Raji (cell line): Measurements from ENCODE around the gene RAB11B.

ENCODE experiments used
- POLR2A ChIP-seq: IDR thresholded peaks from 2 replicates; pipeline ENCODE4 v1.6.1; 2011; ENCODE audit warnings: low read depth, low read length, control low read depth; ENCODE audit not compliant: insufficient read depth

The RAB11B gene

DNA sequence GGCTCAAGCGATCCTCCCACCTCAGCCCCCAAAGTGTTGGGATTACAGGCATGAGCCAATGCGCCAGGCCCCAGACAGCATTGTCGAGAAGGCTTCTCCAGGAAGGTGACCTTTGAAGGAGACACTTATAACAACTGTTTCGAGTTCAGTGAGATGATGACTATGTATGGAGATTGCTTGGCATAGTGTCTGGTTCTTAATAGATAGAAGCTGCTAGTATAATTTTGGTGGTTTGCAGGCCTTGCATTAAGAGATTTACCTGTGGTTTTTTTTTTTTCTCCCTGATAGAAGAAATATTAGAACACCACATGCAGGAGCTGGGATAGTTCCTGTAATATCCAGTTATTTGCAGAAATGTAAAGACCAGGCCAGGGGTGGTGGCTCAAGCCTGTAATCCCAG lies 26.6 kb downstream of the RAB11B start:
- TF ChIP-seq POLR2A = no peak

- no peak for TF ChIP-seq POLR2A
Measured at GRCh38 chr19:8421484-8422461, 31.6 kb downstream of the RAB11B start.

- TF ChIP-seq POLR2A = no peak
Measured at GRCh38 chr19:8423817-8424223, 33.7 kb downstream of the RAB11B start.

GRCh38 chr19:8426283-8426682 lies 36.1 kb downstream of the RAB11B start:
- no peak for TF ChIP-seq POLR2A

DNA sequence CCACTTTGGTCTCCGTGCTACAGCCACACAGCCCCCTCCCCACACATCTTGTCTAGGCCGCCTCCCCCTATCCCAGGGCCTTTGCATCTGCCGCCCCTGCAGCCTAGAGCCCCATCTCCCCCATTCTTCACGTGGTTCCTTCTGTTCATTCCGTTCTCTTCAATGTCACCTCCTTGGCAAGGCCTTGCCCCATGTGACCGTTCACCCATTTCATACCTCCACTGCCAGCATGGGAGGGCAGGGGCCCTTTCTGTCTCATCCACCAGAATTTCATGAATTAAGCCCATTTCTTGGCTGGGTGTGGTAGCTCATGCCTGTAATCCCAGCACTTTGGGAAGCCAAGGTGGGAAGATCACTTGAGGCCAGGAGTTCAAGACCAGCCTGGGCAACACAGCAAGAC lies 38.9 kb downstream of the RAB11B start:
- no peak for TF ChIP-seq POLR2A

- no peak for TF ChIP-seq POLR2A
Measured at GRCh38 chr19:8429826-8430225, 39.7 kb downstream of the RAB11B start.

- no peak for TF ChIP-seq POLR2A
Measured at GRCh38 chr19:8430650-8431049, 40.5 kb downstream of the RAB11B start.

- no peak for TF ChIP-seq POLR2A
Measured at GRCh38 chr19:8438236-8438635, 48.1 kb downstream of the RAB11B start.

DNA sequence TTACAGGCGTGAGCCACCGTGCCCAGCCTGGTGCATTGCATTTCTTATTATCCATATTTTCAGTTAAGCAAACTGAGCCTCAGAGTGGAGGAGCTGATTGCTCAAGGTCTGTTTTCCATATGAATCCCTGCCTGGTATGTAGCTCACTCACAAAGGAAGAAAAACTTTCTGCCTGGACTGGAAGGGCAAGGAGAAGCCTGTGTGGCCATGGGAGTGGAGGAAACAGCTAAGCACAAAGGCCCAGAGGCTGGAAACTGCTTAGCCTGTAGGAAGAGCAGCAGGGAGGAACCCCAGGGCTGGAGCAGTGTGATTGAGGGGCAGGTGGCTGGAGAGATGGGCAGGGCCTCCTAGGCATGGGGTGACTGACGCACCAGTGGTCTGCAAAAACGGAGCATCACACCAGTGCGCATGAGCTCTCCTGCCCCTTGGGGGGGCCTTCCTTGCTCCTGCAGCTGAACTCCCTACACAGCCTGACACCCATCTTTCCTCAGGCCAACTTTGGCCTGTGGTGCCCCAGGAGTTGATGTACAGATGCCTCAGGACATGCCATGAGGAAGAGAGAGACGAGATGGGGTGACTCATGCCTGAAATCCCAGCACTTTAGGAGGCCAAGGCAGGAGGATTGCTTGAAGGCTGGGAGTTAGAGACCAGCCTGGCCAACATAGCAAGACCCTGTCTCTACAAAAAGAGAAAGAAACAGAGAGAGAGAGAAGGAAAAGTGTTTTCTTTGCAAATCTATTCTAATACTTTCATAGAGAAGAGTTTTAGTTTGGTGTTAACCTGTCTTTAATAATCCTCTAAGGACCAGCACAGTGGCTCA lies 51.8 kb downstream of the RAB11B start:
- no peak for TF ChIP-seq POLR2A

DNA sequence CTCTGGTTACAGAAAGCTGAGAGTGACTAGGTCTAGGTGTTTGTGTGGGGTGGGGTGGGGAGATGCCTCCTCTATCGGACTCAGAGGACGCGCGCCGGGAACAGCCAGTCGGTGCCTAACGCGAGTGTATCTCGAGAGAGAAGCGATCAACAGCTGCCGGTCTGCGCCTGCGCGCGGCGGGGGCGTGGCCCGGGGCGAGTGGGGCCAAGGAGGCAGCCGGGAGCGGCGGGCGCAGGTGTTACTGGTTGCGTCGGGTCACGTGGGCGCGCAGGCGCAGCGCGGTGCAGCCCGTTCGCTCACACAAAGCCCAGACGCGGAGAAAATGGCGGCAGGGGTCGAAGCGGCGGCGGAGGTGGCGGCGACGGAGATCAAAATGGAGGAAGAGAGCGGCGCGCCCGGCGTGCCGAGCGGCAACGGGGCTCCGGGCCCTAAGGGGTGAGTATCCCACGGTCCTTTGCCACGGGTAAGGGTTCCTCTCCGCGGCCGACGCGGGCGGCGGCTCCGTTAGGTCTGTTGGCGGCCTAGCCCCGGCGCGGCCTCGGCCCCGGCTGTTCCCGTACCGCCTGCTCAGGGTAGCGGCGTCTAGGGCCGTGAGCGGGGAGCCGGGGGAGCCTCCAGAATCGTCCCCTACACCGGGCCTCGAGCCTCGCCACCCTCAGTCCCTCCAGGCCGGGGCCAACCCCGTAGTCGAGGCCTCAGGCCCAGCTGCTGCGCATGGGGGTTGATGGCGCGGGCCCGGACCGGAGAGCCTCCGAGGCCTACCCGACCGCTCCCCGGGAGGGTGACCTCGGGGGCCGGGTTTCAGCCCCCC lies 54.7 kb downstream of the RAB11B start, which contains the start of gene HNRNPM:
Gene HNRNPM, plus strand, starts transcription at position 299 of the 811 bp plus-strand sequence. Its CDS starts 24 bp downstream, at position 323.
- TF ChIP-seq POLR2A = peak; percentile 94

DNA sequence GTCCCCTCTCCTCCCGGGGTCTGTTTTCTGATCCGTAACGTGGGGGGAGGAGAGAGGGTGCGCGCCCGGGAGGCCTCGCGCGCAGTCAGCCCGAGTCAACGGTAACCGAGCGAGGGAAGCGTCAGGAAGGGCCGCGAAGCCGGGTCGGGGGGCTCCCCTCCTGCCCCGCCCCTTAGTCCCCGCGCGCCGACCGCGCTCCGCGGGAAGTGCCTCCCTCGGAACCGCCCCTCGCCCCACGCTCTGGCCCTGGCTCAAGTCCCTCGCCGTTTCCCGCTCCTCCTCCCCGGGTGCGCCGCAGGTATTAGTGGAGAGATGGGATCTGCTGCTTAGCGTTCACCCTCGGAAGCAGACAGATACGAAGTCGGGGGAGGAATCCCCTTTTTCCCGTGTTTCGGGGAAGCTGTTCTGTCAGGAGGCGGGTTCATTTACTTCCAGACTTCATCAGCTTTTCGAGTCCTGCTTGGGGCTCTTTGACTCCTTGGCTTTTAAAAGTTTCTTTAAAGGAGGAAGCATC lies 55.4 kb downstream of the RAB11B start:
- no peak for TF ChIP-seq POLR2A

DNA sequence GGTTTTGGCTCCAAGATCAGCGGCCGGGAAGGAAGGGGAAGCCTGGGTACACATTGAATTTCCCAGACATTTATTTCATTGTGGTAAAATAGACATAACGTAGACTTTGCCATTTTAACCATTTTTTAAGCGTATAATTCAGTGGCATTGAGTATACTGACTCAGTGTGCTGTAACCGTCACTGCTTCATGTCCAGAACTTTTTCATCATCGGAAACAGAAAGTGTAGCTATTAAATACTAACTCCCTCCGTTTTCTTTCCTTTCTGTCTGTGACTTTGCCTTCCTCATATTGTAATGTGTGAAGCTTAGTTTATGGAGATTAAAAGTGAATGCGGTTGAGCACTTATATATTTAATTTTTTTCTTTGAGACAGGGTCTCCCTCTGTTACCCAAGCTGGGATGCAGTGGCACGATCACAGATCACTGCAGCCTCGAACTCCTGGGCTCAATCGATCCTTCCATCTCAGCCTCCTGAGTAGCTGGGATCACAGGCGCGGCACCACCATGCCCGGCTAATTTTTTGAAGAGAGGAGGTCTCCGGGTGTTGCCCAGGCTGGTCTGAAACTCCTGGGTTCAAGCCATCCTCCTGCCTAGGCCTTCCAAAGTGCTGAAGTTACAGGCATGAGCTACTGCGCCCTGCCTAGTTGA lies 56.0 kb downstream of the RAB11B start:
- no peak for TF ChIP-seq POLR2A

DNA sequence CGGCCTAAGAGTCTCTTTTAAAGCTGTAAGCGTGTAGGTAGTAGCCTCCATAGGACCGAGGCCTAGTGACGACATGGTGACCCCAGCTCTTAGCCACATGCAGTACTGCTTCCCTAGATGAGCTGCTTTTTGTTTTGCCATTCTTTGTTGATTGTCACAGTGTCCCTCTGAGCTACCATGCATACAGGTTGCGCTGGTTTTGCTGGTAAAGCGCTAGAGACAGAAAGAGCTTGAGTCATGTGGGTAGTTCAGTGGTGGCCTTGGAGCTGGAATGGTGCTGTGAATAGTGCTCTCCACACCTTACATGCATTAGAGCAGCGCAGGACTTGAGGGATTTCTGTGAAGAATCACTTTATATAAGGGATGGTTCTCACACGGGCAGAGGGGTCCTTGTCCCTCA lies 59.7 kb downstream of the RAB11B start:
- TF ChIP-seq POLR2A = no peak

GRCh38 chr19:8451377-8451776 lies 61.2 kb downstream of the RAB11B start:
- no peak for TF ChIP-seq POLR2A
